ENCODE results near the gene SP8. TPM values are rescaled to one million over a fixed set of nuclear protein-coding genes. Genes with fewer than 3 reads are reported as not detected.
A peak's percentile ranks its signal among the peaks of the same experiment; 100 is the strongest.

Gene SP8
- polyA plus RNA-seq, 1 experiment: not detected

DNA sequence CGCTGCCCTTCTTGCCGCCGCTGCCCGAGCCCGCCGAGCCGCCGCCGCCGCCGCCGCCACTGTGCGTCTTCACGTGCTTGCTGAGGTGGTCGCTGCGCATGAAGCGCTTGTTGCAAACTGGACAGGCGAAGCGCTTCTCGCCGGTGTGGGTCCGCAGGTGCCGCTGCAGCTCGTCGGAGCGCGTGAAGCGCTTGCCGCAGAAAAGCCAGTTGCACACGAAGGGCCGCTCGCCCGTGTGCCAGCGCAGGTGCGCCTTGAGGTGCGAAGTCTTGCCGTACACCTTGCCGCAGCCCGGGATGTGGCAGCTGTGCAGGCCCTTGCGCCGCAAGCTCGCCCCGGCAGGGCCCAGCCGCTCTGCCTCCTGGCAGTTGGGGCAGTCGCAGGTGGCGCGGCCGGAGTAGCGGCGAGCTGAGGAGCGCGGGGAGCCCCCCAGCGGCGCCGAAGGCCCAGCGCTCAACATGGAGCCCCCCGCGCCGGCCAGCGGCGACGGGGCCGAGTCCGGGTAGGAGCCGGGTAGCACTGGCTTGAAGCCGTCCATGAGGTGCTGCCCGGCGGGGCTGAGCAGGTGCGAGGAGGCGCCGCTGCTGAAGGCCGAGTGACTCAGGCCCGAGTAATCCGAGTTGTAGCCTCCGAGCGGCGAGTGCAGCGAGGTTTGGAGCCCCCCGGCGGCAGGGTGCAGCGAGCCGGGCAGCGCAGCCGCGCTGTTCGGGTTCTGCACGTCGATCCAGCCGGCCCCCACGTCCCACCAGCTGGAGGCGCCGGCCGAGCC, 2.1 kb downstream of the SP8 start:
- no peak overlapping the region for H3K4me3 ChIP-seq (ENCODE audit: low read depth, low read length)
- POLR2A ChIA-PET: no interaction called here
- TF ChIP-seq, protein P1, sequence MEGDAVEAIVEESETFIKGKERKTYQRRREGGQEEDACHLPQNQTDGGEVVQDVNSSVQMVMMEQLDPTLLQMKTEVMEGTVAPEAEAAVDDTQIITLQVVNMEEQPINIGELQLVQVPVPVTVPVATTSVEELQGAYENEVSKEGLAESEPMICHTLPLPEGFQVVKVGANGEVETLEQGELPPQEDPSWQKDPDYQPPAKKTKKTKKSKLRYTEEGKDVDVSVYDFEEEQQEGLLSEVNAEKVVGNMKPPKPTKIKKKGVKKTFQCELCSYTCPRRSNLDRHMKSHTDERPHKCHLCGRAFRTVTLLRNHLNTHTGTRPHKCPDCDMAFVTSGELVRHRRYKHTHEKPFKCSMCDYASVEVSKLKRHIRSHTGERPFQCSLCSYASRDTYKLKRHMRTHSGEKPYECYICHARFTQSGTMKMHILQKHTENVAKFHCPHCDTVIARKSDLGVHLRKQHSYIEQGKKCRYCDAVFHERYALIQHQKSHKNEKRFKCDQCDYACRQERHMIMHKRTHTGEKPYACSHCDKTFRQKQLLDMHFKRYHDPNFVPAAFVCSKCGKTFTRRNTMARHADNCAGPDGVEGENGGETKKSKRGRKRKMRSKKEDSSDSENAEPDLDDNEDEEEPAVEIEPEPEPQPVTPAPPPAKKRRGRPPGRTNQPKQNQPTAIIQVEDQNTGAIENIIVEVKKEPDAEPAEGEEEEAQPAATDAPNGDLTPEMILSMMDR (IDR thresholded peaks at IDR 0.05; ENCODE audit: insufficient read depth, low read depth, low read length): no peak
- CTCF ChIA-PET: no interaction called here
- H3K36me3 ChIP-seq (ENCODE audit: control insufficient read depth, insufficient read depth, low read length): no peaks in the 10 kb centered on the region
- H3K27me3 ChIP-seq (ENCODE audit: control insufficient read depth, insufficient read depth, low read length): peaks cover 46% of the 10 kb centered on the region
- no peak for DNase-seq (ENCODE audit: low read depth)

DNA sequence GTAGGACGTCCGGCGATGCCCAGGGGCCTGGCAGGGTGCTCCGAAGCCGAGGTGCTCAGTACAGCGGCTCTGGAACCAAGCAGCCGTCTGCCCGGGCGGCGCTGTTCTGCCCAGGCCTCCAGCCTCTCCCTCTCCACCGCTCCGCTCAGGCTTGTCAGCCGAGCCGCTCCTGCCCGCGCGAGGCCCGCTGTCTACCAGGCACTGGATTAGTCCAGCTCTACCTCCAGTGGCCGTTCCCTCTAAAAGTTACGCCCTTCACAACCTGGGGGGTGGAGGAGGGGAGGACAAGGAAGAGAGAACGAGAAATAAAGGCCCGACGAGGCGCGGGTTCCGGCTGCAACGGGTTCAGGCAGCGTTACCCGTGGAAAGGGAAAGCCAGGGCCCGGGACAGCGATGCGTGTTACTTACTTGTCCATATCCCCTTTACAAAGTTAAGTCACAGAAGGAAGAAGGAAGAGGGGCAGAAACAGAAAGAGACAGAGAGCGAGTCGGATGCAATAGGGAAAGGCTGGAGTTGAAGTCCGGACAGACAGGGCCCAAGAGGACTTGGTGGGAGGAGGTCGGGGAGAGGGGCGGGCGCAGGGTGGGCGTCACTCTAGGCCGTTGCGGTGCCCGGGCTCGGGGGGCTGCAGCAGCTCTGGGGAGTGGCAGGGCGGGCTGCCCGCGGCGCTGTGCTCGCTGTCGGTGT, 2.8 kb downstream of the SP8 start:
- POLR2A ChIA-PET: no interaction called here
- DNase-seq (ENCODE audit: low read depth): no peak
- Histone ChIP-seq H3K36me3 (ENCODE audit: control insufficient read depth, insufficient read depth, low read length) (no peaks in the 10 kb centered on the region), H3K4me3 (ENCODE audit: low read depth, low read length) (no peak overlapping the region), H3K27me3 (ENCODE audit: control insufficient read depth, insufficient read depth, low read length) (peaks cover 49% of the 10 kb centered on the region)
- TF ChIP-seq, protein P1 (IDR thresholded peaks at IDR 0.05; ENCODE audit: insufficient read depth, low read depth, low read length): peak; percentile 16; the same call in 1 of the 2 replicates
- CTCF ChIA-PET: no interaction called here

DNA sequence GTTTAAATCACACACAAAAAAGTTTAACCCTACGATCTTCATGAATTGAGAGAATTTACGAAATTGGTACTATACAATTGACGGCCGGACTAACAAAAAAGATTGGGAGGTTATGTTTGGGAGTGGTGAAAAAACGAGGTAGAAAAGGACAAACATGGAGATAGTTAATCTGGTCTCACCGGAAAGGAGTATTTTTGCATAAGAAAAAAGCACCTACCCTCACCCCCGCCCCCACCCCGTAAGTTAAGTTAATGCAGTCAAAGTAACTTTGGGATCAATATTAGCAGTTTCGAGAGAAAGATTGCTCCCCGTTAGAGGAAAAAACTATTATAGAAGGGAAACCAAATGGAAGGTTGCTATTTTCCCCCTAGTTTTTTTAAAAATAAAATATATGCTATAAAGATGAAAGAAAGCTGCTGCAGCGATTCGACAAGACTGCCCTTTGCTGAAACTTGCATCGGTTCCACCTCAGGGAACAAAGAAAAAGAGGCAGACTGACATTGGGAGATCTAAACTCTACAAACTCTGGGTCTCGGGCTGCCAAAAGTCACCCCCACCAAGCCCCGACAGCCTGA, 3.5 kb downstream of the SP8 start:
- no peak for DNase-seq (ENCODE audit: low read depth)
- ChIA-PET CTCF (no interaction called here), POLR2A (interaction anchor here (0.6 kb wide), 1 partner anchor 28 kb away, joined by 5 read pairs; no protein-coding TSS in a partner anchor)
- Histone ChIP-seq H3K27me3 (ENCODE audit: control insufficient read depth, insufficient read depth, low read length) (peaks cover 52% of the 10 kb centered on the region), H3K4me3 (ENCODE audit: low read depth, low read length) (no peak overlapping the region), H3K36me3 (ENCODE audit: control insufficient read depth, insufficient read depth, low read length) (no peaks in the 10 kb centered on the region)
- TF ChIP-seq, protein P1 (IDR thresholded peaks at IDR 0.05; ENCODE audit: insufficient read depth, low read depth, low read length): no peak

DNA sequence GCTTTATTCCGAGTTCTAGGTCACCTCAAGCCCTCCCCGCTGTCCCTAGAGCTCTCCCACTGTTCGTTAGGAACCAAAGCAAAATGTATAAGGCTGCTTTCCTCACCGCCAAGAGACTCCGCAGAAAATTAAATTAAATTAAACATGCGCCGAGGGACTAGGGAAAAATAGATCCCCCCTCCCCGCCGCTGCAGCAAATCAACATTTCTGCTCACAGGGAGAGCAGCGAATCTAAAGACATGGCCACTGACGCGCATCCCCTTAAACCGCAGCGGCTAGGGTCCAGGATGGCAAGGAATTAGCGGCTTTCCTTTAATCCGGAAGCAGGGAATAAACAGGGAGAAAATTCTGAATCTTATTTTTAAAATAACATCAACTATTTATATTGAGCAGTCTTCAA, 7.6 kb downstream of the SP8 start:
- ChIA-PET CTCF (interaction anchor here (1.4 kb wide), 1 partner anchor 728 kb away, joined by 4 read pairs; no protein-coding TSS in a partner anchor), POLR2A (no interaction called here)
- TF ChIP-seq, protein P1 (IDR thresholded peaks at IDR 0.05; ENCODE audit: insufficient read depth, low read depth, low read length): no peak
- Histone ChIP-seq H3K27me3 (ENCODE audit: control insufficient read depth, insufficient read depth, low read length) (peaks cover 40% of the 10 kb centered on the region), H3K4me3 (ENCODE audit: low read depth, low read length) (no peak overlapping the region), H3K36me3 (ENCODE audit: control insufficient read depth, insufficient read depth, low read length) (no peaks in the 10 kb centered on the region)
- no peak for DNase-seq (ENCODE audit: low read depth)
